ENCODE measurements around the gene TGFBI. TPM values are rescaled to one million over a fixed set of nuclear protein-coding genes. Genes with fewer than 3 reads are reported as not detected.

TGFBI gene
- total and polyA plus RNA-seq, 9 of the 15 experiments (the other 6 are each of a cell fraction or from before 2014, with no cell fraction given), result 0.05 to 0.62 (median 0.08) TPM; not detected in 6

GRCh38 chr5:136033848-136034247 lies 5.1 kb downstream of the TGFBI start:
- H3K27me3 ChIP-seq (ENCODE audit: control insufficient read depth in 2 of 2, insufficient read depth in 2 of 2, low read length in 2 of 2), result peaks cover 24 to 63% of the 10 kb centered on the region in 2 experiments
- no peak overlapping the region for H3K27ac ChIP-seq (ENCODE audit: extremely low read depth, low read depth, low read length)
- intact Hi-C loops (cut with micrococcal nuclease), result no loop called here
- in situ Hi-C loops (cut with MboI), result no loop called here
- no peaks in the 10 kb centered on the region for H3K9me3 ChIP-seq (replicated peaks; ENCODE audit: control insufficient read depth, insufficient read depth, low read depth, low read length)
- H3K9ac ChIP-seq (ENCODE audit: insufficient read depth in 1 of 2, low read depth in 2 of 2, low read length in 2 of 2), result no peak overlapping the region
- no peaks in the 10 kb centered on the region for H3K79me2 ChIP-seq (ENCODE audit: control insufficient read depth, insufficient read depth, low read length)
- peaks cover 0 to 3% of the 10 kb centered on the region in 2 experiments; a peak in 2 of 5 replicates for H3K4me1 ChIP-seq (replicated peaks in 1 of 2; ENCODE audit: control insufficient read depth in 2 of 2, insufficient read depth in 2 of 2, low read length in 2 of 2)
- no peak overlapping the region for H3K4me2 ChIP-seq (ENCODE audit: insufficient read depth, low read length)
- ATAC-seq (no peak), FAIRE-seq (no peak), DNase-seq (ENCODE audit: extremely low read depth in 1 of 4, low spot score in 3 of 4) (no peak)
- H3K4me3 ChIP-seq, result no peak overlapping the region
- H4K20me1 ChIP-seq (replicated peaks; ENCODE audit: control insufficient read depth, insufficient read depth, low read length), result no peaks in the 10 kb centered on the region
- no peak overlapping the region for H2AFZ ChIP-seq (ENCODE audit: low read depth, low read length)
- H3K9me1 ChIP-seq (ENCODE audit: control insufficient read depth, insufficient read depth, low read length), result no peaks in the 10 kb centered on the region
- POLR2A ChIA-PET, result interaction anchor here (1.3 kb wide), 1 partner anchor 9 kb away, joined by 3 read pairs; no protein-coding TSS in a partner anchor
- CTCF ChIA-PET (ENCODE audit: low intra/inter-chr PET ratio), result no interaction called here
- H3K36me3 ChIP-seq (ENCODE audit: control insufficient read depth, insufficient read depth, low read length), result no peaks in the 10 kb centered on the region
- no TSS peak for BruUV-seq (replicated peaks)
- WGBS (ENCODE audit: insufficient coverage, low coverage, missing lambda C conversion rate), result 0% methylated on average over 5 of the region's 5 CpGs
- TF ChIP-seq PTRF (tag; IDR thresholded peaks at IDR 0.05), result no peak
- TF ChIP-seq MCM2 (IDR thresholded peaks at IDR 0.05; ENCODE audit: low read depth), result no peak
- TF ChIP-seq PCBP2 (IDR thresholded peaks at IDR 0.05; ENCODE audit: low read depth, low read length, poor library complexity, severe bottlenecking), result no peak
- TF ChIP-seq SMAD1 (IDR thresholded peaks at IDR 0.05; ENCODE audit: low read depth, low read length, partially characterized antibody), result no peak
- no peak for TF ChIP-seq POLR3G (IDR thresholded peaks at IDR 0.05; ENCODE audit: extremely low read depth, insufficient read length, insufficient replicate concordance)
- TF ChIP-seq ZNF224 (CRISPR knock-in tag; IDR thresholded peaks at IDR 0.05), result no peak
- TF ChIP-seq BRD9 (IDR thresholded peaks at IDR 0.05; ENCODE audit: low read depth, partially characterized antibody), result no peak
- no peak for TF ChIP-seq POLR2G (IDR thresholded peaks at IDR 0.05; ENCODE audit: low read depth, low read length)
- no peak for TF ChIP-seq KLF6 (CRISPR knock-in tag; IDR thresholded peaks at IDR 0.05; ENCODE audit: borderline replicate concordance)
- TF ChIP-seq, protein P1, sequence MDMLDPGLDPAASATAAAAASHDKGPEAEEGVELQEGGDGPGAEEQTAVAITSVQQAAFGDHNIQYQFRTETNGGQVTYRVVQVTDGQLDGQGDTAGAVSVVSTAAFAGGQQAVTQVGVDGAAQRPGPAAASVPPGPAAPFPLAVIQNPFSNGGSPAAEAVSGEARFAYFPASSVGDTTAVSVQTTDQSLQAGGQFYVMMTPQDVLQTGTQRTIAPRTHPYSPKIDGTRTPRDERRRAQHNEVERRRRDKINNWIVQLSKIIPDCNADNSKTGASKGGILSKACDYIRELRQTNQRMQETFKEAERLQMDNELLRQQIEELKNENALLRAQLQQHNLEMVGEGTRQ (CRISPR knock-in tag; IDR thresholded peaks at IDR 0.05), result no peak
- TF ChIP-seq MAX (CRISPR knock-in tag; IDR thresholded peaks at IDR 0.05), result no peak
- no peak for TF ChIP-seq PATZ1 (CRISPR knock-in tag; IDR thresholded peaks at IDR 0.05; ENCODE audit: borderline replicate concordance)
- no peak for TF ChIP-seq RFX5 (IDR thresholded peaks at IDR 0.05; ENCODE audit: low read depth, low read length)
- TF ChIP-seq HNRNPK (IDR thresholded peaks at IDR 0.05; ENCODE audit: low read depth, low read length, poor library complexity, severe bottlenecking), result no peak
- no peak for TF ChIP-seq ARID2 (IDR thresholded peaks at IDR 0.05)
- no peak for TF ChIP-seq FOXP4 (CRISPR knock-in tag; IDR thresholded peaks at IDR 0.05; ENCODE audit: borderline replicate concordance)
- no peak for TF ChIP-seq RNF2 (IDR thresholded peaks at IDR 0.05)
- TF ChIP-seq STAG1 (CRISPR knock-in tag; IDR thresholded peaks at IDR 0.05; ENCODE audit: borderline replicate concordance), result no peak
